Endothelial cell of umbilical vein (primary cell): Measurements from ENCODE around the gene KLHL9. TPM values are rescaled to one million over a fixed set of nuclear protein-coding genes. Genes with fewer than 3 reads are reported as not detected.

ENCODE experiments used
- BruUV-seq: library from RNA; stranded (reverse); fragments of 400-500 nt; replicated peaks from 2 replicates; lab custom pipeline; 2021; lab: Mats Ljungman, UMichigan
- CTCF ChIA-PET: fragments of 300-600, 350-600 bp; sonication (Branson Sonifier 250); formaldehyde crosslinking; loops from one replicate; lab custom pipeline; 2021; ENCODE audit warnings: antibody characterized with exemption, inconsistent platforms; lab: Charles Lee
- POLR2A ChIA-PET: fragments of 300-600, 350-600 bp; sonication (Branson Sonifier 250); formaldehyde crosslinking; loops from one replicate; lab custom pipeline; 2021; ENCODE audit warnings: antibody characterized with exemption, inconsistent platforms; lab: Charles Lee
- DNase-seq: peaks from one replicate; pipeline ENCODE4 v3.0.0-alpha.2; 2011; ENCODE audit warnings: low read depth, low spot score
- FAIRE-seq: peaks from 2 replicates; lab custom pipeline; 2011; peaks lifted over from hg19 to GRCh38; lab: Jason Lieb, UNC
- H2AFZ ChIP-seq: 2 replicates; pipeline ENCODE4 v1.6.0; 2012; ENCODE audit warnings: low read depth, low read length, control low read depth, inconsistent platforms
- H3K27ac ChIP-seq: 2 replicates; pipeline ENCODE4 v1.5.1; 2011; ENCODE audit warnings: low read depth, mild to moderate bottlenecking, control low read depth, low read length, moderate library complexity; ENCODE audit not compliant: insufficient read depth
- H3K27me3 ChIP-seq, 2 experiments: 2 replicates each; pipeline versions ENCODE4 v1.6.0 to v1.6.1; 2011; ENCODE audit warnings: low read length in 2 of 2, mixed read lengths in 1 of 2; ENCODE audit not compliant: control insufficient read depth in 2 of 2, insufficient read depth in 2 of 2
- H3K36me3 ChIP-seq, 2 experiments: 2 replicates in 1 of 2; 3 replicates in 1 of 2; pipeline ENCODE4 v1.5.1; 2011; ENCODE audit warnings: low read length in 2 of 2, mild to moderate bottlenecking in 1 of 2, moderate library complexity in 1 of 2; ENCODE audit not compliant: control insufficient read depth in 2 of 2, insufficient read depth in 2 of 2; ENCODE audit errors: extremely low read depth in 1 of 2
- H3K4me1 ChIP-seq: 3 replicates; pipeline ENCODE4 v1.5.1; 2011; ENCODE audit warnings: mild to moderate bottlenecking, low read length; ENCODE audit not compliant: control insufficient read depth, insufficient read depth; ENCODE audit errors: extremely low read depth
- H3K4me2 ChIP-seq: 2 replicates; pipeline ENCODE4 v1.6.1; 2011; ENCODE audit warnings: low read length, control low read depth, mixed read lengths; ENCODE audit not compliant: insufficient read depth
- H3K4me3 ChIP-seq, 3 experiments: fragments of 200-600 bp in 1 of 3; sonication (generic), shearing (Covaris generic) in 1 of 3; replicated peaks in 1 of 3; 2 replicates each; pipeline ENCODE4 v1.5.1; 2011 to 2016; ENCODE audit warnings: control low read depth in 3 of 3, low read length in 3 of 3, mild to moderate bottlenecking in 2 of 3, inconsistent platforms in 1 of 3, low read depth in 1 of 3, moderate library complexity in 1 of 3; ENCODE audit not compliant: insufficient read depth in 1 of 3
- H3K79me2 ChIP-seq: 2 replicates; pipeline ENCODE4 v1.6.0; 2012; ENCODE audit warnings: low read length, inconsistent platforms; ENCODE audit not compliant: control insufficient read depth, insufficient read depth
- H3K9ac ChIP-seq: replicated peaks from 2 replicates; pipeline ENCODE3; 2011; ENCODE audit warnings: low read length, control low read depth; ENCODE audit not compliant: insufficient read depth; ENCODE audit errors: extremely low read depth
- H3K9me1 ChIP-seq: replicated peaks from 3 replicates; pipeline ENCODE4 v1.6.0; 2011; ENCODE audit warnings: mild to moderate bottlenecking, low read length; ENCODE audit not compliant: control insufficient read depth, insufficient read depth; ENCODE audit errors: extremely low read depth
- H3K9me3 ChIP-seq: replicated peaks from 2 replicates; pipeline ENCODE4 v1.5.1; 2012; ENCODE audit warnings: low read length, inconsistent platforms; ENCODE audit not compliant: control insufficient read depth, insufficient read depth
- H4K20me1 ChIP-seq: replicated peaks from 2 replicates; pipeline ENCODE3; 2011; ENCODE audit warnings: mild to moderate bottlenecking, low read length; ENCODE audit not compliant: control insufficient read depth, insufficient read depth; ENCODE audit errors: extremely low read depth
- EZH2 ChIP-seq: IDR thresholded peaks from 2 replicates; pipeline ENCODE4 v1.6.1; 2012; ENCODE audit warnings: borderline replicate concordance, low read depth, mild to moderate bottlenecking, moderate library complexity, low read length, inconsistent platforms; ENCODE audit not compliant: severe bottlenecking
- FOS ChIP-seq: IDR thresholded peaks from 2 replicates; pipeline ENCODE4 v1.6.1; 2011; ENCODE audit warnings: mild to moderate bottlenecking, low read length, moderate library complexity, borderline replicate concordance; ENCODE audit not compliant: insufficient read depth
- GATA2 ChIP-seq: IDR thresholded peaks from 2 replicates; pipeline ENCODE4 v1.7.0; 2011; ENCODE audit warnings: low read depth, mild to moderate bottlenecking, moderate library complexity, mixed read lengths, low read length; ENCODE audit not compliant: insufficient read length, insufficient read depth
- JUN ChIP-seq: IDR thresholded peaks from 2 replicates; pipeline ENCODE4 v1.6.1; 2011; ENCODE audit warnings: borderline replicate concordance, low read depth; ENCODE audit not compliant: insufficient read length, insufficient read depth
- MYC ChIP-seq: IDR thresholded peaks from one replicate; pipeline ENCODE4 v1.6.1; 2011; ENCODE audit warnings: mild to moderate bottlenecking, low read depth, low read length
- POLR2A ChIP-seq: IDR thresholded peaks from 2 replicates; pipeline ENCODE4 v1.6.1; 2012; ENCODE audit warnings: low read depth, mild to moderate bottlenecking, control low read depth, low read length
- POLR2AphosphoS5 ChIP-seq: IDR thresholded peaks from 2 replicates; pipeline ENCODE4 v1.6.1; 2012; ENCODE audit warnings: low read depth, mild to moderate bottlenecking, control low read depth, low read length, moderate library complexity; ENCODE audit not compliant: insufficient read depth
- dilution Hi-C: fragments of 300-500 bp; cut with MboI; formaldehyde crosslinking; loops from one replicate; pipeline ENCODE4 v1.15.0; 2019; ENCODE audit warnings: low sequenced_read_pairs; ENCODE audit not compliant: extremely low pct_ligation_motif_present
- intact Hi-C: fragments of 100-400 bp; cut with micrococcal nuclease; formaldehyde crosslinking; loops from one replicate; pipeline ENCODE4 v1.10.0; 2022
- polyA plus RNA-seq, 4 experiments: library from polyadenylated mRNA; depleted of rRNA in 3 of 4; stranded (reverse) in 3 of 4; unstranded in 1 of 4; fragments of >200 nt; gene quantifications; 2 replicates each; pipeline versions ENCODE4 v1.2.1 to v1.2.3, GENCODE V29; 2011 to 2012; ENCODE audit warnings: missing spikeins in 1 of 4
- total RNA-seq: library from RNA; stranded (reverse); gene quantifications from 2 replicates; pipeline ENCODE4 v1.2.3, GENCODE V29; 2021
- TF ChIP-seq, protein P1 (sequence below): IDR thresholded peaks from 2 replicates; pipeline ENCODE4 v1.6.1; 2011; ENCODE audit not compliant: insufficient read depth, insufficient read length
- TF ChIP-seq, protein P2 (sequence below), 2 donors: IDR thresholded peaks; 1 replicate in 1 of 2; 2 replicates in 1 of 2; pipeline ENCODE4 v1.5.1; 2011; ENCODE audit warnings: low read length in 2 of 2, mild to moderate bottlenecking in 2 of 2, moderate library complexity in 2 of 2, control low read depth in 1 of 2, inconsistent platforms in 1 of 2, low read depth in 1 of 2; ENCODE audit not compliant: insufficient read depth in 1 of 2; ENCODE audit errors: extremely low read depth in 1 of 2

Gene KLHL9
- total and polyA plus RNA-seq, 2 donors (not counting 3 experiments of a cell fraction or from before 2014, with no cell fraction given) = 8.0 to 23.5 TPM

- Histone ChIP-seq H3K4me2 (peak overlapping the region; percentile 73), H3K9me3 (no peaks in the 10 kb centered on the region), H3K27me3 (no peaks in the 10 kb centered on the region), H3K9ac (no peak overlapping the region), H3K4me1 (peaks cover 35% of the 10 kb centered on the region), H3K4me3 (peak overlapping the region in 1 of 3 experiments; percentile 6), H3K79me2 (peaks cover 75% of the 10 kb centered on the region), H4K20me1 (peaks cover 17% of the 10 kb centered on the region), H2AFZ (no peak overlapping the region), H3K27ac (no peak overlapping the region), H3K9me1 (no peaks in the 10 kb centered on the region), H3K36me3 (peaks cover 0 to 4% of the 10 kb centered on the region in 2 experiments)
- FAIRE-seq (no peak), DNase-seq (no peak)
- dilution Hi-C loops (no loop called here), intact Hi-C loops (loop anchor here (5.0 to 10.0 kb wide), 3 partner anchors 225 to 1113 kb away; partner anchors contain the start of genes DMRTA1 and MTAP)
- POLR2A ChIA-PET = no interaction called here
- CTCF ChIA-PET = interaction anchor here (1.7 to 4.2 kb wide), 3 partner anchors 13 to 102 kb away, joined by 10 to 29 read pairs (median 10); no protein-coding TSS in a partner anchor
- TF ChIP-seq FOS (no peak), GATA2 (no peak), JUN (no peak), MYC (no peak), POLR2A (no peak), POLR2AphosphoS5 (no peak), EZH2 (no peak)
- TF ChIP-seq, protein P1, sequence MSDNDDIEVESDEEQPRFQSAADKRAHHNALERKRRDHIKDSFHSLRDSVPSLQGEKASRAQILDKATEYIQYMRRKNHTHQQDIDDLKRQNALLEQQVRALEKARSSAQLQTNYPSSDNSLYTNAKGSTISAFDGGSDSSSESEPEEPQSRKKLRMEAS = no peak
- TF ChIP-seq, protein P2, sequence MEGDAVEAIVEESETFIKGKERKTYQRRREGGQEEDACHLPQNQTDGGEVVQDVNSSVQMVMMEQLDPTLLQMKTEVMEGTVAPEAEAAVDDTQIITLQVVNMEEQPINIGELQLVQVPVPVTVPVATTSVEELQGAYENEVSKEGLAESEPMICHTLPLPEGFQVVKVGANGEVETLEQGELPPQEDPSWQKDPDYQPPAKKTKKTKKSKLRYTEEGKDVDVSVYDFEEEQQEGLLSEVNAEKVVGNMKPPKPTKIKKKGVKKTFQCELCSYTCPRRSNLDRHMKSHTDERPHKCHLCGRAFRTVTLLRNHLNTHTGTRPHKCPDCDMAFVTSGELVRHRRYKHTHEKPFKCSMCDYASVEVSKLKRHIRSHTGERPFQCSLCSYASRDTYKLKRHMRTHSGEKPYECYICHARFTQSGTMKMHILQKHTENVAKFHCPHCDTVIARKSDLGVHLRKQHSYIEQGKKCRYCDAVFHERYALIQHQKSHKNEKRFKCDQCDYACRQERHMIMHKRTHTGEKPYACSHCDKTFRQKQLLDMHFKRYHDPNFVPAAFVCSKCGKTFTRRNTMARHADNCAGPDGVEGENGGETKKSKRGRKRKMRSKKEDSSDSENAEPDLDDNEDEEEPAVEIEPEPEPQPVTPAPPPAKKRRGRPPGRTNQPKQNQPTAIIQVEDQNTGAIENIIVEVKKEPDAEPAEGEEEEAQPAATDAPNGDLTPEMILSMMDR (IDR thresholded peaks at IDR 0.05; ENCODE audit: extremely low read depth in 1 of 2, insufficient read depth in 1 of 2, low read depth in 1 of 2, low read length in 2 of 2) = no peak
- BruUV-seq = no TSS peak
Measured at GRCh38 chr9:21331676-21332402, 3.4 kb downstream of the KLHL9 start.
